Activated CD4-positive, alpha-beta T cell treated with anti-CD3 and anti-CD28 coated beads for 36 hours (primary cell): ENCODE measurements around the gene OTC. TPM values are rescaled to one million over a fixed set of nuclear protein-coding genes. Genes with fewer than 3 reads are reported as not detected.

Experiments
- ATAC-seq: fragments of 200-7000 bp; cut with Tn5 transposase; one replicate; pipeline ENCODE4 v1.10.0; 2021; ENCODE audit warnings: mild to moderate bottlenecking, moderate library complexity
- CTCF ChIA-PET: fragments of 350-600 bp; sonication (Branson Sonifier 250); formaldehyde crosslinking; loops from one replicate; lab custom pipeline; 2021; ENCODE audit warnings: antibody characterized with exemption; lab: Charles Lee
- POLR2A ChIA-PET: fragments of 350-600 bp; sonication (Branson Sonifier 250); formaldehyde crosslinking; loops from one replicate; lab custom pipeline; 2021; ENCODE audit warnings: antibody characterized with exemption, inconsistent platforms; lab: Charles Lee
- DNase-seq: peaks from one replicate; pipeline ENCODE4 v3.0.0-alpha.2; 2020
- H3K27ac Mint-ChIP-seq: one replicate; pipeline ENCODE4 v1.8.0; 2021; ENCODE audit warnings: mixed read lengths
- H3K27me3 Mint-ChIP-seq: one replicate; pipeline ENCODE4 v1.8.0; 2021; ENCODE audit warnings: mixed read lengths
- H3K36me3 Mint-ChIP-seq: one replicate; pipeline ENCODE4 v1.8.0; 2021; ENCODE audit warnings: low read depth, mixed read lengths
- H3K4me1 Mint-ChIP-seq: one replicate; pipeline ENCODE4 v1.8.0; 2021; ENCODE audit warnings: mixed read lengths
- H3K4me3 Mint-ChIP-seq: one replicate; pipeline ENCODE4 v1.8.0; 2021; ENCODE audit warnings: mild to moderate bottlenecking, moderate library complexity, mixed read lengths
- H3K9me3 Mint-ChIP-seq: one replicate; pipeline ENCODE4 v1.8.0; 2021; ENCODE audit warnings: low read depth, mixed read lengths
- intact Hi-C, 2 experiments: fragments of 100-400 bp; cut with DNase I in 1 of 2; cut with micrococcal nuclease in 1 of 2; formaldehyde crosslinking; loops; one replicate each; pipeline versions ENCODE4 v1.14.2 to v1.15.1; 2022 to 2024; cut with DNase I, micrococcal nuclease
- total RNA-seq, 2 experiments: library from RNA; stranded (reverse); gene quantifications; one replicate each; pipeline ENCODE4 v1.2.3, GENCODE V29; 2021

OTC gene
- total RNA-seq: not detected

DNA sequence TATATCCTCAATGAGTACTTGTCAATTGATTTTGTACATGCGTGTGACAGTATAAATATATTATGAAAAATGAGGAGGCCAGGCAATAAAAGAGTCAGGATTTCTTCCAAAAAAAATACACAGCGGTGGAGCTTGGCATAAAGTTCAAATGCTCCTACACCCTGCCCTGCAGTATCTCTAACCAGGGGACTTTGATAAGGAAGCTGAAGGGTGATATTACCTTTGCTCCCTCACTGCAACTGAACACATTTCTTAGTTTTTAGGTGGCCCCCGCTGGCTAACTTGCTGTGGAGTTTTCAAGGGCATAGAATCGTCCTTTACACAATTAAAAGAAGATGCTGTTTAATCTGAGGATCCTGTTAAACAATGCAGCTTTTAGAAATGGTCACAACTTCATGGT is at the start of gene OTC:
OTC (plus strand) TSS at position 243 of the 400 bp plus-strand sequence; CDS start at position 336, 93 bp downstream.
- POLR2A ChIA-PET: no interaction called here
- CTCF ChIA-PET: no interaction called here
- H3K36me3 Mint-ChIP-seq: no peaks in the 10 kb centered on the region
- H3K27ac Mint-ChIP-seq: no peak within 1 kb of the TSS
- no peaks in the 10 kb centered on the region for H3K4me1 Mint-ChIP-seq
- no peak for ATAC-seq
- no peaks in the 10 kb centered on the region for H3K9me3 Mint-ChIP-seq
- H3K27me3 Mint-ChIP-seq: peaks cover 11% of the 10 kb centered on the region
- intact Hi-C loops: no loop called here
- no peak for DNase-seq
- no peak within 1 kb of the TSS for H3K4me3 Mint-ChIP-seq

DNA sequence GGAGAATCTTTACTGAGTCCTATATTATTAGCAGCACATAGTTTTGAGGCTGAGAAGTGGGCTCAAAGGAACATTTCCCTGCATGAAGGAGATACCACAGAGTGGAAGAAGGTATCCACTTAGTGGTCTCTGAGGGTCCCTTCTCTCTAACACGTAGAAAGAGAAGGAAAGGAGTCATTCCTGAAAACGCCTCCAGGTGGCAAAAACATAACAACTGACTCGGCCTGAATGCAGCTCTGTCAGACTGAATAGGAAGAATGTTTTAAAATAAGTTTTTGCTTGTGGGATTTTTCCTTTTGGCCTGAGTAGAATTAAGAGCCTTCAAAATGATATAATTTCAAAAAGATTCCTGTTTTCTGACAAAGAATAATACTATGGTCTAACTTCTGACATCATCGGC is 48.4 kb upstream of the OTC start:
- intact Hi-C loops: no loop called here
- DNase-seq: no peak

DNA sequence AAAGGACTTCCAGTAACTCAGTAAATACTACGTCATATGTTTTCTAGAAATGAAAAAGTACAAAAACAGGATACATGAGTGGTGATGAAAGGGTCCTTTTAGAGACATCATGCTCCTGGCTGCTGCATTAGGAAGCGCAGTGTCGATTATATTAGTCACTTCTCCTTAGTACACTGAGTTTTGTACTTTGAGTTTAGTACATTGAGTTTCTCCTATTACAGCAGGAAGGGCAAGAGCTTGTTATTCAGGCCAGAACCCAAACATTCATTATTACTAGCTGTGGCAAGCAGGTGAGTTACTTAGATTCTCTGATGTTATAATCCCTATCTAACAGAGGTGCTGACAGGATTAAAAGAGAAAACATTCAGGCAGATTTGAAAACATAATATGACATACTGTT is 46.4 kb upstream of the OTC start:
- CTCF ChIA-PET: no interaction called here
- Mint-ChIP-seq H3K9me3 (no peaks in the 10 kb centered on the region), H3K27ac (no peak overlapping the region), H3K4me3 (no peak overlapping the region), H3K36me3 (peaks cover 3% of the 10 kb centered on the region), H3K27me3 (no peaks in the 10 kb centered on the region), H3K4me1 (no peaks in the 10 kb centered on the region)
- no peak for ATAC-seq
- no peak for DNase-seq
- intact Hi-C loops: no loop called here
- POLR2A ChIA-PET: no interaction called here

More for the DNA sequence above, 48.4 kb upstream of the OTC start:
- ChIA-PET POLR2A (no interaction called here), CTCF (no interaction called here)
- H3K27me3 Mint-ChIP-seq: no peaks in the 10 kb centered on the region
- H3K36me3 Mint-ChIP-seq: peaks cover 3% of the 10 kb centered on the region
- H3K4me1 Mint-ChIP-seq: no peaks in the 10 kb centered on the region
- H3K27ac Mint-ChIP-seq: no peak overlapping the region
- H3K4me3 Mint-ChIP-seq: no peak overlapping the region
- no peak for ATAC-seq
- H3K9me3 Mint-ChIP-seq: no peaks in the 10 kb centered on the region

DNA sequence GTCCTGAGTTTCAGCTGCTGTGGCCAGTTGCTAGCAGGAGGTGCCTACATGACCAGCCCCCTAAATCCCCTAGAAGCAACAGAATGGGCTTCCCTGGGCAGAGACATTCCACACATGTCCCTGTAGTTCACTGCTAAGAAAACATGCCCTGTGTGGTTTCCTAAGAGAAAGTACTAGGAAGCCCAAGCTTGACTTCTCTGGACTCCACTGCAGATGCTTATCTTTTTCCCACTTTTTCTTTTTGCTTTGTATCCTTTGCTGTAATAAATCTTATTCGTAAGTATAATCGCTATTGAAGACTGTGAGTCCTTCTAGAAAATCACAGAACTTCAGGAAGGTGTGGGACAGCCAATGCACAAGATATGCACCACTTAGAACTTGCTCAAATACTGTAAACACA is 40.7 kb upstream of the OTC start:
- intact Hi-C loops: no loop called here
- ChIA-PET POLR2A (no interaction called here), CTCF (no interaction called here)
- Mint-ChIP-seq H3K4me1 (no peaks in the 10 kb centered on the region), H3K4me3 (no peak overlapping the region), H3K27me3 (no peaks in the 10 kb centered on the region), H3K36me3 (peaks cover 4% of the 10 kb centered on the region), H3K9me3 (no peaks in the 10 kb centered on the region), H3K27ac (no peak overlapping the region)
- DNase-seq (no peak), ATAC-seq (no peak)

DNA sequence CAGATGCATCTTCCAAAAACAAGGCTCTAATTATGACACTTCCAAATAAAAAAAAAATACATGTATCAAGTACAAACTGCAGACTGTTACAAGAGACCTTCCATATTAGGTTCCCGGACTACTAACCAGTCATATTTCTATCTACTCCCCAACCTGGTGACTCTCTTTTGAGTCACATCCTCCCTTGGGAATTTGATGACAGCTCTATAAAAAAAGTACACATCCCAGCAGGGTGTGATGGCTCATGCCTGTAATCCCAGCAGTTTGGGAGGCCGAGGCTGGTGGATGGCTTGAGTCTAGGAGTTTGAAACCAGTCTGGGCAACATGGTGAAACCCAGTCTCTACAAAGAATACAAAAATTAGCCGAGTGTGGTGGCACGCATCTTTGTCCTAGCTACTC is 40.0 kb upstream of the OTC start:
- Mint-ChIP-seq H3K4me3 (no peak overlapping the region), H3K27ac (no peak overlapping the region), H3K9me3 (no peaks in the 10 kb centered on the region), H3K36me3 (peaks cover 6% of the 10 kb centered on the region), H3K27me3 (no peaks in the 10 kb centered on the region), H3K4me1 (no peaks in the 10 kb centered on the region)
- DNase-seq (no peak), ATAC-seq (no peak)
- ChIA-PET POLR2A (no interaction called here), CTCF (no interaction called here)
- intact Hi-C loops: no loop called here

DNA sequence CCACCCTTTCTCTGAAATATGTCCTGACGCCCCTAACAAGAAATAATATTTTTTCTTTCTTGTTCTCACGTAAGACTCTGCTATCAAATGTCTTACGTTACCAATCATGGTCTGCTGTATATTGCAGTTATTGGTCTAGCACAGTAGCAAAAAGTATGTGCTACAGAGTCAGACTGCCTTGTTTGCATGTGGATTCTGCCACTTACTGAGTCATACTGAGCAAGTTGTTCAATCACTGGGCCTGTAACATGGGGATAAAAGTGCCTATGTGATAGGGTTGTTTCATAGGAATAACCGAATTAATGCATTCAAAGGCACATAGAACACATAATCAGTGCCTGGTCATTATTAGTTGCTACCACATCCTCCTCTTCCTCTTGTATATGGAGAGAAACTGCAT is 39.2 kb upstream of the OTC start:
- ATAC-seq: no peak

DNA sequence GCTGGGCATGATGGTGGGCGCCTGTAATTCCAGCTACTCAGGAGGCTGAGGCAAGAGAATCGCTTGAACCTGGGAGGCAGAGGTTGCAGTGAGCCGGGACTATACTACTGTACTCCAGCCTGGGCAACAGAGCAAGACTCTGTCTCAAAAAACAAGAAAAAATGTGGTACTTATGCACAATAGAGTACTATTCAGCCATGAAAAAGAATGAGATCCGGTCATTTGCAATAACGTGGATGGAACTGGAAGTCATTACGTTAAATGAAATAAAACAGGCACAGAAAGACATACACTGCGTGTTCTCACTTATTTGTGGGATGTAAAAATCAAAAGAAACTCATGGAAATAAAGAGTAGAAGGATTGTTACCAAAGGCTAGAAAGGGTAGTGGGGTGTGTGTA is 37.2 kb upstream of the OTC start:
- CTCF ChIA-PET: no interaction called here
- H3K4me1 Mint-ChIP-seq: no peaks in the 10 kb centered on the region
- no peaks in the 10 kb centered on the region for H3K27me3 Mint-ChIP-seq
- POLR2A ChIA-PET: no interaction called here
- no peak for ATAC-seq
- H3K36me3 Mint-ChIP-seq: peaks cover 6% of the 10 kb centered on the region
- intact Hi-C loops: no loop called here
- DNase-seq: no peak
- no peak overlapping the region for H3K27ac Mint-ChIP-seq
- H3K9me3 Mint-ChIP-seq: no peaks in the 10 kb centered on the region
- no peak overlapping the region for H3K4me3 Mint-ChIP-seq

More for the DNA sequence above, 39.2 kb upstream of the OTC start:
- no peak for DNase-seq
- no peak overlapping the region for H3K4me3 Mint-ChIP-seq
- no peaks in the 10 kb centered on the region for H3K9me3 Mint-ChIP-seq
- ChIA-PET CTCF (no interaction called here), POLR2A (no interaction called here)
- peaks cover 5% of the 10 kb centered on the region for H3K36me3 Mint-ChIP-seq
- H3K27ac Mint-ChIP-seq: no peak overlapping the region
- no peaks in the 10 kb centered on the region for H3K4me1 Mint-ChIP-seq
- intact Hi-C loops: no loop called here
- H3K27me3 Mint-ChIP-seq: no peaks in the 10 kb centered on the region

DNA sequence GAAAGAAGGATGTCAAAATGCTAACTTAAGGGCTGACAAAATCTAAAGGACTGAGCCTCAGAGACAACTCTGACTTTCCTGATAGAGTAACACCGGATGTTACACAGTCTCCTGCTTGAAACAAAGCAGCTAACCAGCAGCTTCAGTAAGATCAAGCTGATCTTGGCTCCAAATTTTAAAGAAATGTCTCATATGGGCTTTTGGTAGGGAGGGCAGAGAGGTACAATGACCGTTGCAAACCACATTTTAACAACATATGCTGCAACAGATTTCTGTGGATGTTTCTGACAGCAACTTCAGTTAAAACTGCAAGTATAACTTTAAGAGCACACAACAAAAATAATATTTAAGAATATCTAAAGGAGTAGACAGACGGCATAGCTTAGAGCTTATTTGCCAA is 34.2 kb upstream of the OTC start:
- no peak overlapping the region for H3K4me3 Mint-ChIP-seq
- H3K27me3 Mint-ChIP-seq: no peaks in the 10 kb centered on the region
- ATAC-seq (no peak), DNase-seq (no peak)
- ChIA-PET CTCF (interaction anchor here (1.5 kb wide), 1 partner anchor 9 kb away, joined by 5 read pairs; the partner anchor contains the start of gene RPGR), POLR2A (no interaction called here)
- H3K9me3 Mint-ChIP-seq: no peaks in the 10 kb centered on the region
- intact Hi-C loops: no loop called here
- peaks cover 7% of the 10 kb centered on the region for H3K36me3 Mint-ChIP-seq
- H3K27ac Mint-ChIP-seq: no peak overlapping the region
- H3K4me1 Mint-ChIP-seq: no peaks in the 10 kb centered on the region

DNA sequence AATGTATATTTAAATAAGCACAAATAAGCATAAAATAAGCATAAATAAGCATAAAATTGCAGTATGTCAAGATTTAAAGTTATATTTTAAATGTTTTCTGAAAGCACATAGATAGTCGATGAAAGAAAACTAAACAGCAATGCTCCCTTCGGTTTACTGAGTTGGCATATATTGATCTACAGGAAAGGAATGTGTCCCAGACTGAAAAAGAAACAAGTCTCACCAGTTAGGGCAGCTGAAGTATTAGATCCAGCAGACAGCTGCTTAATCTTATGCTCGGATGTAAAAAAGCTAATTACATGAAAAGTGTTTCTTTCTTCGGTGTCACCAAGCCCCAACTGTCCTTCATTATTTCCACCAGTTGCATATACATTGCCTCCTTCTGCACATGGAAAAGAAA is 33.8 kb upstream of the OTC start:
- Mint-ChIP-seq H3K27me3 (no peaks in the 10 kb centered on the region), H3K4me3 (no peak overlapping the region), H3K4me1 (no peaks in the 10 kb centered on the region), H3K9me3 (no peaks in the 10 kb centered on the region), H3K27ac (no peak overlapping the region), H3K36me3 (peaks cover 7% of the 10 kb centered on the region)
- intact Hi-C loops: no loop called here
- ATAC-seq (no peak), DNase-seq (no peak)
- ChIA-PET POLR2A (no interaction called here), CTCF (interaction anchor here (1.2 to 1.5 kb wide), 2 partner anchors 9 kb away, joined by 5 to 6 read pairs; partner anchors contain the start of gene RPGR)

DNA sequence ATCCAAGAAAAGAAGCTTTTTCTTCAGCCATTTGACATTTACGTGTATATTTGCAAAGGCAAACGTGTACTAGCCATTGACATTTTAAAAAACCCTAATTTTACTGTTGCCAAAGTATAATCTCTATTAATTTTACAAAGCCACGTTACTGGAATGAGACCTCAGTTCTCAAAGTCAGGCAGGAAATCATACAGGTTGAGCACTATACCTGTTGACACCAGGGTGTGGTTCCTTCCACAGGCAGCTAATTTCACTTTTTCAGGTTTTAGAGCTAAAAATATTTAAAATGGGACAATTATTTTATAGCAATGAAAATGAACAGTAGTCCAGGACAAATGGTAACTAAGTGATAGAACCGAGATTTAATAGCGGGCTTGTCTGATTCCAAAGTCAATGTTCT is 31.6 kb upstream of the OTC start:
- Mint-ChIP-seq H3K27ac (no peak overlapping the region), H3K27me3 (no peaks in the 10 kb centered on the region), H3K4me3 (no peak overlapping the region), H3K4me1 (peaks cover 4% of the 10 kb centered on the region), H3K9me3 (no peaks in the 10 kb centered on the region), H3K36me3 (peaks cover 7% of the 10 kb centered on the region)
- CTCF ChIA-PET: no interaction called here
- intact Hi-C loops: loop anchor here in 1 of 2 experiments (10.0 kb wide), 1 partner anchor 476 kb away; the partner anchor contains the start of gene DYNLT3
- POLR2A ChIA-PET: no interaction called here
- ATAC-seq: no peak
- DNase-seq: no peak

DNA sequence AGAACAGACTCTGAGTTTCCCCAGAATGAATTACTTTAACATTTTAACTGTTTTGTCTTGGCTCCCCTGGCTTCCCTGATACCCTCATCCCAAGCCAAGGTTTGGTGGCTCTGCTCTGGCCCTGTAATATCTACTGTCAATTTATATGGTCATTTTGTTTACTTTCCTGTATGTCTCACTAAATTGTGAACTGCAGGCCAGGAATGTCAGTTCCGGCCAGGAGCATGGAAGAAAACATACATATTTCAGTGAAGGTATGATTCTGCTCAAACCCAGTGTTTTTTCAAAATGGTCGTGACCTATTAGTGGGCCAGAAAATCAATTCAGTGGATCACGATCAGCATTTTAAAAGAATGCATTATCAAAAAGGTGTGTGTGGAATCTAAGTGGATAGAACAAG is 26.3 kb upstream of the OTC start:
- POLR2A ChIA-PET: no interaction called here

DNA sequence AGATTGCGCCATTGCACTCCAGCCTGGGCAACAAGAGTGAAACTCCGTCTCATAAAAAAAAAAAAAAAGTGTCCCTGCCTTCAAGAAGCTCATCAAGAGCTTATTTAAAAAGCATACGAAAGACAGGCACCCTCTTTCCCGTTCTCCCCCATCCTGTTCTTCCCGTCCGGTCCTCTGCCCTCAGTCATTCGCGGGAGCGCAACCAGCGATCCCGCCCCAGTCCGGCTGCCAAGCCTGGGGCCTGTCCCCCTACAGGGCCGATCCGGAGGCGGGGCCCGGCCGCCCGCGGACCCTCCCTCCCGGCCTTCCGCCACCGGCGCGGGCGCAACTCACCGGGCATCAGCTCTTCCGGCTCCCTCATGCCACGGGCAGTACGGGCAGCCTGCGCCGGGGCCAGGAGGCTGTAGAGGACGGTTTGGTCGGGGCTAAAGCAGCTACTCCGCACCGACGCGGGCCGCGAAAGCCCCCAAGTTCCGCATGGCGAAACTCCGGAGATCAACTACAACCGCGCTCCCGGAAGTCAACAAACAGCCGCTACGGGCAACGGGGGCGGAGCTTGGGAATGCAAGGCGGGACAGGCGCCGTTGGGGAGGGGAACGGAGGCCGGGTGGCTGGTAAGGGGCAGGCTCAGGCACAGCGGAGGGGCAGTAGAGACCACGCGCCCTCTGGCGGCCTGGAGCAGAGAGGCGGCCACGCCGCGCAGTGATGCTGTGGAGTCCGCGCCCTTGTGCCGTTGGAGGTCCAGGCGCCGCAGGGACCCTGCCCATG is 25.2 kb upstream of the OTC start, which contains the start of gene RPGR:
RPGR (minus strand) TSS at position 503 of the 768 bp plus-strand sequence; CDS start at position 361, 142 bp downstream.
- peak; percentile 98 for ATAC-seq
- Mint-ChIP-seq H3K36me3 (no peaks in the 10 kb centered on the region), H3K4me1 (peaks cover 20% of the 10 kb centered on the region), H3K4me3 (peak within 1 kb of the TSS; percentile 79), H3K9me3 (no peaks in the 10 kb centered on the region), H3K27ac (peak within 1 kb of the TSS; percentile 87), H3K27me3 (no peaks in the 10 kb centered on the region)
- ChIA-PET POLR2A (no interaction called here), CTCF (interaction anchor here (0.6 to 1.9 kb wide), 10 partner anchors 8 to 887 kb away, joined by 3 to 6 read pairs (median 4); no protein-coding TSS in a partner anchor)
- peak; percentile 95 for DNase-seq
- intact Hi-C loops: loop anchor here (1.0 to 10.0 kb wide), 4 partner anchors 107 to 482 kb away; partner anchors contain the start of genes DYNLT3 (in 1 of the 2), SRPX (in 1 of the 2) and TSPAN7 (in 1 of the 2)

More for the DNA sequence above, 26.3 kb upstream of the OTC start:
- H3K9me3 Mint-ChIP-seq: no peaks in the 10 kb centered on the region
- H3K36me3 Mint-ChIP-seq: peaks cover 2% of the 10 kb centered on the region
- H3K27me3 Mint-ChIP-seq: no peaks in the 10 kb centered on the region
- peaks cover 20% of the 10 kb centered on the region for H3K4me1 Mint-ChIP-seq
- CTCF ChIA-PET: interaction anchor here (1.2 to 1.9 kb wide), 4 partner anchors 10 to 146 kb away, joined by 3 to 5 read pairs (median 5); no protein-coding TSS in a partner anchor
- intact Hi-C loops: loop anchor here (5.0 to 10.0 kb wide), 2 partner anchors 399 to 481 kb away; partner anchors contain the start of gene DYNLT3 (in 1 of the 2)
- no peak for DNase-seq
- peak overlapping the region; percentile 79 for H3K4me3 Mint-ChIP-seq
- H3K27ac Mint-ChIP-seq: peak overlapping the region; percentile 76
- ATAC-seq: no peak
